ENCODE data around the gene CFAP46. TPM values are rescaled to one million over a fixed set of nuclear protein-coding genes. Genes with fewer than 3 reads are reported as not detected.

The CFAP46 gene
- polyA plus RNA-seq, 1 donor from 2014 or later = 2.6 TPM

GRCh38 chr10:132899751-132900065 is 42.7 kb downstream of the CFAP46 start:
- Histone ChIP-seq H4K20me1 (ENCODE audit: insufficient read depth) (no peaks in the 10 kb centered on the region), H2AFZ (ENCODE audit: low read depth, low read length) (no peak overlapping the region), H3K9me2 (ENCODE audit: insufficient read depth, low read length) (no peaks in the 10 kb centered on the region), H3K9me3 (ENCODE audit: low read length) (peaks cover 6% of the 10 kb centered on the region), H3K36me3 (ENCODE audit: insufficient read depth, low read length) (no peaks in the 10 kb centered on the region), H3K4me2 (ENCODE audit: low read length) (no peak overlapping the region), H3K9ac (ENCODE audit: low read length) (no peak overlapping the region), H3K27ac (ENCODE audit: low read length) (no peak overlapping the region), H3K27me3 (ENCODE audit: insufficient read depth, low read depth, low read length) (no peaks in the 10 kb centered on the region), H3K4me3 (ENCODE audit: low read length) (no peak overlapping the region), H3F3A (ENCODE audit: insufficient read depth, low read length, poor library complexity, severe bottlenecking) (no peaks in the 10 kb centered on the region), H3K79me2 (replicated peaks; ENCODE audit: insufficient read depth, low read length) (no peaks in the 10 kb centered on the region)
- no peak for TF ChIP-seq TAF1 (IDR thresholded peaks at IDR 0.05; ENCODE audit: low read depth)
- no peak for TF ChIP-seq EZH2 (IDR thresholded peaks at IDR 0.05; ENCODE audit: borderline replicate concordance, insufficient read depth, low read length, poor library complexity, severe bottlenecking)
- no peak for TF ChIP-seq MXI1 (conservative IDR thresholded peaks at IDR 0.05; ENCODE audit: poor library complexity, severe bottlenecking)
- TF ChIP-seq RAD21 (conservative IDR thresholded peaks at IDR 0.05) = no peak
- no peak for TF ChIP-seq CTCF (IDR thresholded peaks at IDR 0.05; ENCODE audit: poor library complexity, severe bottlenecking)
- no peak for TF ChIP-seq EP300 (conservative IDR thresholded peaks at IDR 0.05; ENCODE audit: poor library complexity, severe bottlenecking)
- TF ChIP-seq POLR2AphosphoS5 (IDR thresholded peaks at IDR 0.05) = no peak
- no peak for TF ChIP-seq REST (IDR thresholded peaks at IDR 0.05; ENCODE audit: borderline replicate concordance)
- TF ChIP-seq SMC3 (conservative IDR thresholded peaks at IDR 0.05; ENCODE audit: poor library complexity) = no peak

GRCh38 chr10:132899054-132899750 is 43.2 kb downstream of the CFAP46 start:
- H4K20me1 ChIP-seq (ENCODE audit: insufficient read depth) = no peaks in the 10 kb centered on the region
- H3K4me2 ChIP-seq (ENCODE audit: low read length) = no peak overlapping the region
- no peaks in the 10 kb centered on the region for H3K79me2 ChIP-seq (replicated peaks; ENCODE audit: insufficient read depth, low read length)
- no peaks in the 10 kb centered on the region for H3F3A ChIP-seq (ENCODE audit: insufficient read depth, low read length, poor library complexity, severe bottlenecking)
- H3K4me3 ChIP-seq (ENCODE audit: low read length) = no peak overlapping the region
- TF ChIP-seq EZH2 (IDR thresholded peaks at IDR 0.05; ENCODE audit: borderline replicate concordance, insufficient read depth, low read length, poor library complexity, severe bottlenecking) = no peak
- no peak for TF ChIP-seq POLR2AphosphoS5 (IDR thresholded peaks at IDR 0.05)
- no peak for TF ChIP-seq TAF1 (IDR thresholded peaks at IDR 0.05; ENCODE audit: low read depth)
- TF ChIP-seq REST (IDR thresholded peaks at IDR 0.05; ENCODE audit: borderline replicate concordance) = no peak
- no peak for TF ChIP-seq SMC3 (conservative IDR thresholded peaks at IDR 0.05; ENCODE audit: poor library complexity)
- no peak for TF ChIP-seq RAD21 (conservative IDR thresholded peaks at IDR 0.05)
- no peak for TF ChIP-seq EP300 (conservative IDR thresholded peaks at IDR 0.05; ENCODE audit: poor library complexity, severe bottlenecking)
- TF ChIP-seq CTCF (IDR thresholded peaks at IDR 0.05; ENCODE audit: poor library complexity, severe bottlenecking) = no peak
- TF ChIP-seq MXI1 (conservative IDR thresholded peaks at IDR 0.05; ENCODE audit: poor library complexity, severe bottlenecking) = no peak
- no peak overlapping the region for H3K27ac ChIP-seq (ENCODE audit: low read length)
- H3K9me2 ChIP-seq (ENCODE audit: insufficient read depth, low read length) = no peaks in the 10 kb centered on the region
- H3K36me3 ChIP-seq (ENCODE audit: insufficient read depth, low read length) = no peaks in the 10 kb centered on the region
- H3K27me3 ChIP-seq (ENCODE audit: insufficient read depth, low read depth, low read length) = no peaks in the 10 kb centered on the region
- no peak overlapping the region for H2AFZ ChIP-seq (ENCODE audit: low read depth, low read length)
- H3K9ac ChIP-seq (ENCODE audit: low read length) = no peak overlapping the region
- peaks cover 6% of the 10 kb centered on the region for H3K9me3 ChIP-seq (ENCODE audit: low read length)

Data from neural cell (in vitro differentiated cells).